ENCODE results near the gene ATP11A.

ATP11A gene

GRCh38 chr13:112820318-112820717 lies 130.5 kb downstream of the ATP11A start:
- no peak overlapping the region for H3K4me3 ChIP-seq (ENCODE audit: low read depth, low read length)
- no peak for TF ChIP-seq CTCF (IDR thresholded peaks at IDR 0.05; ENCODE audit: low read depth, low read length)
- no peak for DNase-seq (ENCODE audit: low read depth, low spot score)
- in situ Hi-C loops (cut with HindIII; ENCODE audit: low sequenced_read_pairs), result no loop called here

GRCh38 chr13:112821340-112822055 lies 131.7 kb downstream of the ATP11A start:
- no peak for DNase-seq (ENCODE audit: low read depth, low spot score)
- no peak for TF ChIP-seq CTCF (IDR thresholded peaks at IDR 0.05; ENCODE audit: low read depth, low read length)
- in situ Hi-C loops (cut with HindIII; ENCODE audit: low sequenced_read_pairs), result no loop called here
- no peak overlapping the region for H3K4me3 ChIP-seq (ENCODE audit: low read depth, low read length)

- no peak for DNase-seq (ENCODE audit: low read depth, low spot score)
- in situ Hi-C loops (cut with HindIII; ENCODE audit: low sequenced_read_pairs), result no loop called here
- no peak for TF ChIP-seq CTCF (IDR thresholded peaks at IDR 0.05; ENCODE audit: low read depth, low read length)
Measured at GRCh38 chr13:112822851-112823250, 133.0 kb downstream of the ATP11A start.

GRCh38 chr13:112824429-112824828 lies 134.6 kb downstream of the ATP11A start:
- no peak for DNase-seq (ENCODE audit: low read depth, low spot score)
- TF ChIP-seq CTCF (IDR thresholded peaks at IDR 0.05; ENCODE audit: low read depth, low read length), result no peak
- H3K4me3 ChIP-seq (ENCODE audit: low read depth, low read length), result no peak overlapping the region
- in situ Hi-C loops (cut with HindIII; ENCODE audit: low sequenced_read_pairs), result no loop called here

More at GRCh38 chr13:112822851-112823250, 133.0 kb downstream of the ATP11A start:
- no peak overlapping the region for H3K4me3 ChIP-seq (ENCODE audit: low read depth, low read length)

GRCh38 chr13:112825071-112825470 lies 135.2 kb downstream of the ATP11A start:
- DNase-seq (ENCODE audit: low read depth, low spot score), result no peak
- no peak overlapping the region for H3K4me3 ChIP-seq (ENCODE audit: low read depth, low read length)
- in situ Hi-C loops (cut with HindIII; ENCODE audit: low sequenced_read_pairs), result no loop called here
- TF ChIP-seq CTCF (IDR thresholded peaks at IDR 0.05; ENCODE audit: low read depth, low read length), result no peak

- in situ Hi-C loops (cut with HindIII; ENCODE audit: low sequenced_read_pairs), result no loop called here
- H3K4me3 ChIP-seq (ENCODE audit: low read depth, low read length), result no peak overlapping the region
- TF ChIP-seq CTCF (IDR thresholded peaks at IDR 0.05; ENCODE audit: low read depth, low read length), result no peak
- no peak for DNase-seq (ENCODE audit: low read depth, low spot score)
Measured at GRCh38 chr13:112825875-112826274, 136.0 kb downstream of the ATP11A start.

Data from astrocyte of the spinal cord (primary cell).